K562 (cell line): ENCODE results near the gene GTF2I. TPM values are rescaled to one million over a fixed set of nuclear protein-coding genes. Genes with fewer than 3 reads are reported as not detected.

Experiments used
- ATAC-seq: fragments of 200-7000 bp; cut with Tn5 transposase; 3 replicates; pipeline ENCODE4 v1.9.1; 2020; ENCODE audit warnings: moderate library complexity
- BruUV-seq: library from RNA; stranded (reverse); fragments of 400-500 nt; replicated peaks from 2 replicates; lab custom pipeline; 2021; lab: Mats Ljungman, UMichigan
- CTCF ChIA-PET: fragments of 300-600 bp; formaldehyde crosslinking; extraction: SDS; loops from one replicate; lab custom pipeline; 2021; ENCODE audit warnings: low intra/inter-chr PET ratio; lab: Yijun Ruan, JAX
- POLR2A ChIA-PET: fragments of 300-600, 350-650 bp; sonication (Branson Sonifier 250); formaldehyde crosslinking; extraction: SDS; loops from one replicate; lab custom pipeline; 2021; ENCODE audit warnings: antibody characterized with exemption, inconsistent platforms; lab: Yijun Ruan, JAX
- DNase-seq, 4 experiments: peaks; one replicate each; pipeline versions ENCODE4 v3.0.0 to v3.0.0-alpha.2; 2011 to 2018; ENCODE audit warnings: low spot score in 3 of 4, mixed read lengths in 3 of 4; ENCODE audit errors: extremely low read depth in 1 of 4
- FAIRE-seq: peaks from 2 replicates; lab custom pipeline; 2011; peaks lifted over from hg19 to GRCh38; lab: Jason Lieb, UNC
- H2AFZ ChIP-seq: 2 replicates; pipeline ENCODE4 v1.6.0; 2011; ENCODE audit warnings: low read depth, low read length, control low read depth, inconsistent platforms
- H3K27ac ChIP-seq: fragments of 200-600 bp; 3 replicates; pipeline ENCODE4 v1.8.0; 2011; ENCODE audit warnings: low read depth, mild to moderate bottlenecking, control low read depth, inconsistent platforms, low read length, moderate library complexity, mixed read lengths; ENCODE audit errors: extremely low read depth
- H3K27me3 ChIP-seq, 2 experiments: fragments of 300-600 bp in 1 of 2; 2 replicates in 1 of 2; 3 replicates in 1 of 2; pipeline versions ENCODE4 v1.6.0 to v1.8.0; 2011; ENCODE audit warnings: inconsistent platforms in 2 of 2, low read length in 2 of 2, mild to moderate bottlenecking in 1 of 2, mixed read lengths in 1 of 2, moderate library complexity in 1 of 2; ENCODE audit not compliant: control insufficient read depth in 2 of 2, insufficient read depth in 2 of 2
- H3K36me3 ChIP-seq: fragments of 300-600 bp; 3 replicates; pipeline ENCODE4 v1.8.0; 2011; ENCODE audit warnings: mild to moderate bottlenecking, low read length, inconsistent platforms; ENCODE audit not compliant: control insufficient read depth, insufficient read depth
- H3K4me1 ChIP-seq, 2 experiments: fragments of 200-600 bp in 1 of 2; replicated peaks in 1 of 2; 2 replicates in 1 of 2; 3 replicates in 1 of 2; pipeline versions ENCODE4 v1.5.1 to v1.8.0; 2011; ENCODE audit warnings: inconsistent platforms in 2 of 2, low read length in 2 of 2, mild to moderate bottlenecking in 1 of 2, mixed read lengths in 1 of 2, moderate library complexity in 1 of 2; ENCODE audit not compliant: control insufficient read depth in 2 of 2, insufficient read depth in 2 of 2
- H3K4me2 ChIP-seq: 2 replicates; pipeline ENCODE4 v1.6.1; 2011; ENCODE audit warnings: low read length, control low read depth, inconsistent platforms, mixed read lengths; ENCODE audit not compliant: insufficient read depth
- H3K4me3 ChIP-seq: fragments of 200-600 bp; sonication (generic), shearing (Covaris generic); 2 replicates; pipeline ENCODE4 v1.5.1; 2016; ENCODE audit warnings: control low read depth, inconsistent platforms
- H3K79me2 ChIP-seq: fragments of 200-600 bp; 3 replicates; pipeline ENCODE4 v1.8.0; 2011; ENCODE audit warnings: low read length, inconsistent platforms; ENCODE audit not compliant: control insufficient read depth, insufficient read depth
- H3K9ac ChIP-seq, 2 experiments: 2 replicates each; pipeline versions ENCODE4 v1.6.0 to v1.6.1; 2011; ENCODE audit warnings: low read depth in 2 of 2, low read length in 2 of 2, control low read depth in 1 of 2, inconsistent platforms in 1 of 2, mild to moderate bottlenecking in 1 of 2, mixed read lengths in 1 of 2; ENCODE audit not compliant: insufficient read depth in 1 of 2
- H3K9me1 ChIP-seq: one replicate; pipeline ENCODE4 v1.6.0; 2011; ENCODE audit warnings: inconsistent platforms, mild to moderate bottlenecking, low read length, moderate library complexity; ENCODE audit not compliant: control insufficient read depth, insufficient read depth
- H3K9me3 ChIP-seq: replicated peaks from 2 replicates; pipeline ENCODE4 v1.5.1; 2011; ENCODE audit warnings: low read depth, low read length, inconsistent platforms; ENCODE audit not compliant: control insufficient read depth, insufficient read depth
- H4K20me1 ChIP-seq: replicated peaks from 2 replicates; pipeline ENCODE4 v1.6.1; 2011; ENCODE audit warnings: low read length, inconsistent platforms, mixed read lengths; ENCODE audit not compliant: control insufficient read depth, insufficient read depth
- DPF2 ChIP-seq: fragments of 450-650 bp; IDR thresholded peaks from 2 replicates; pipeline ENCODE4 v1.6.1; 2016
- GABPA ChIP-seq: fragments of 200-800 bp; sonication (Bioruptor generic); conservative IDR thresholded peaks from 2 replicates; pipeline ENCODE4 v1.6.1; 2016; ENCODE audit warnings: low read depth, missing genetic modification characterization, missing compliant biosample characterization
- KAT8 ChIP-seq: fragments of 450-650 bp; IDR thresholded peaks from 2 replicates; pipeline ENCODE4 v1.6.1; 2016; ENCODE audit warnings: low read depth, mild to moderate bottlenecking
- KLF16 ChIP-seq: IDR thresholded peaks from 2 replicates; pipeline ENCODE4 v1.6.1; 2016; ENCODE audit warnings: antibody characterized with exemption
- NFYB ChIP-seq: IDR thresholded peaks from 2 replicates; pipeline ENCODE4 v1.6.1; 2011; ENCODE audit warnings: mild to moderate bottlenecking, moderate library complexity; ENCODE audit not compliant: insufficient read length; ENCODE audit errors: extremely low read depth
- SAP30 ChIP-seq: fragments of 200-600 bp; sonication (generic); IDR thresholded peaks from 2 replicates; pipeline ENCODE4 v1.6.1; 2012; ENCODE audit warnings: borderline replicate concordance, low read depth, mild to moderate bottlenecking, moderate library complexity, low read length, control low read depth, inconsistent platforms; ENCODE audit not compliant: insufficient read depth, poor library complexity, severe bottlenecking
- ZBTB1 ChIP-seq: sonication (generic); formaldehyde crosslinking; IDR thresholded peaks from 2 replicates; pipeline ENCODE4 v1.8.1; 2023; ENCODE audit warnings: missing genetic modification reagents, low read depth, mild to moderate bottlenecking, borderline replicate concordance
- WGBS: fragments of 100-300 bp; shearing (Covaris generic); methylation state at CpG from one replicate; pipeline ENCODE4 v1.1.6; 2016; ENCODE audit warnings: low coverage, mixed read lengths; ENCODE audit not compliant: insufficient coverage; ENCODE audit errors: missing lambda C conversion rate; 5-methylcytosine and 5-hydroxymethylcytosine counted together
- in situ Hi-C: fragments of 300-500 bp; cut with MboI; formaldehyde crosslinking; loops from 4 replicates; pipeline ENCODE4 v1.15.0; 2018; ENCODE audit warnings: inconsistent platforms, mixed read lengths
- intact Hi-C: fragments of 100-400 bp; cut with micrococcal nuclease; formaldehyde crosslinking; loops from 2 replicates; pipeline ENCODE4 v1.14.2; 2022
- polyA plus RNA-seq, 8 experiments: library from polyadenylated mRNA; depleted of rRNA in 4 of 8; stranded (reverse) in 5 of 8; unstranded in 3 of 8; fragments of >200 nt; fragmentation: Nextera tagmentation in 2 of 8; fragmentation: Illumina TruSeq in 1 of 8; extraction: Ambion mirVana in 2 of 8; extraction: Trizol in 1 of 8; gene quantifications; 2 replicates each; pipeline versions ENCODE4 v1.2.1 to v1.2.3, GENCODE V29; 2011 to 2014; ENCODE audit warnings: inconsistent platforms in 1 of 8, missing spikeins in 1 of 8
- total RNA-seq, 7 experiments: library from RNA; depleted of rRNA in 6 of 7; stranded (reverse); fragments of >200 nt in 6 of 7; fragmentation: Illumina TruSeq in 2 of 7; extraction: Trizol in 2 of 7; gene quantifications; 2 replicates each; pipeline versions ENCODE4 v1.2.1 to v1.2.3, GENCODE V29; 2011 to 2021; ENCODE audit warnings: low replicate concordance in 1 of 7
- TF ChIP-seq, protein P1 (sequence below), 2 experiments: fragments of 250-450 bp in 1 of 2; fragments of 450-650 bp in 1 of 2; sonication (Bioruptor Pico) in 1 of 2; IDR thresholded peaks; 2 replicates each; pipeline versions ENCODE4 v1.6.1 to v1.8.0; 2016 to 2021; ENCODE audit warnings: mild to moderate bottlenecking in 2 of 2, moderate library complexity in 2 of 2, missing compliant biosample characterization in 1 of 2, missing genetic modification characterization in 1 of 2
- TF ChIP-seq, protein P2 (sequence below): sonication (generic); formaldehyde crosslinking; IDR thresholded peaks from 2 replicates; pipeline ENCODE4 v1.8.0; 2022; ENCODE audit warnings: missing genetic modification reagents, mild to moderate bottlenecking, moderate library complexity, borderline replicate concordance
- TF ChIP-seq, protein P3 (sequence below): fragments of 250-450 bp; sonication (Bioruptor Pico); IDR thresholded peaks from 2 replicates; pipeline ENCODE4 v1.4.0; 2020; ENCODE audit warnings: mild to moderate bottlenecking, moderate library complexity

Gene GTF2I
- total and polyA plus RNA-seq, 9 of the 15 experiments (the other 6 are each of a cell fraction or from before 2014, with no cell fraction given): 8.4 to 161 (median 90.0) TPM

DNA sequence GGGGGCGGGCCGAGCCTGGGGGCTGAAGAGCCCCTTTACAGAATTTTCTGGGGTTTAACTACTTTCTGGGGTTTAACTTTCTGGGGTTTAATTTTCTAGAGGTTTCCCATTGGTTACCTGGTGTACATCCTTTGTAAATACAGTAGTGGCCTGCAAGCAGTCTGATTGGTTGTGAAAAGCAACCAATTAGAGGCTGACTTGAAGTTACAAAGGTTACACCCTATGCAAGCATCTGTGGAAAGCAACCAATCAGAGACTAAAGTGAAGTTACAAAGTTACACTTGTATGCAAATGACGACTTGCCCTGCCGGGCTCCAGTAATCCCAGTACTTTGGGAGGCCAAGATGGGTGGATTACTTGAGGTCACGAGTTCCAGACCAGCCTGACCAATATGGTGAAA lies 27.4 kb downstream of the GTF2I start:
- WGBS: 91% methylated on average over 5 of the region's 5 CpGs
- Histone ChIP-seq H4K20me1 (no peaks in the 10 kb centered on the region), H3K4me2 (no peak overlapping the region), H3K9me1 (no peaks in the 10 kb centered on the region), H2AFZ (no peak overlapping the region), H3K9me3 (no peaks in the 10 kb centered on the region), H3K27ac (no peak overlapping the region), H3K27me3 (no peaks in the 10 kb centered on the region), H3K9ac (no peak overlapping the region), H3K4me3 (no peak overlapping the region), H3K4me1 (peaks cover 4 to 9% of the 10 kb centered on the region in 2 experiments; a peak in 4 of 5 replicates), H3K79me2 (peaks cover 81% of the 10 kb centered on the region), H3K36me3 (peaks cover 21% of the 10 kb centered on the region; the same call in 2 of the 3 replicates)
- TF ChIP-seq NFYB: peak; percentile 6
- TF ChIP-seq, protein P1, sequence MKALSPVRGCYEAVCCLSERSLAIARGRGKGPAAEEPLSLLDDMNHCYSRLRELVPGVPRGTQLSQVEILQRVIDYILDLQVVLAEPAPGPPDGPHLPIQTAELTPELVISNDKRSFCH (CRISPR knock-in tag; IDR thresholded peaks at IDR 0.05): no peak
- TF ChIP-seq, protein P1 (tag; IDR thresholded peaks at IDR 0.05): no peak
- intact Hi-C loops: no loop called here
- DNase-seq (no peak), ATAC-seq (peak; percentile 57), FAIRE-seq (no peak)
- ChIA-PET POLR2A (no interaction called here), CTCF (no interaction called here)
- BruUV-seq: no TSS peak
- in situ Hi-C loops: loop anchor here (25.0 kb wide), 1 partner anchor 402 kb away; the partner anchor contains the start of gene GTF2IRD2B

DNA sequence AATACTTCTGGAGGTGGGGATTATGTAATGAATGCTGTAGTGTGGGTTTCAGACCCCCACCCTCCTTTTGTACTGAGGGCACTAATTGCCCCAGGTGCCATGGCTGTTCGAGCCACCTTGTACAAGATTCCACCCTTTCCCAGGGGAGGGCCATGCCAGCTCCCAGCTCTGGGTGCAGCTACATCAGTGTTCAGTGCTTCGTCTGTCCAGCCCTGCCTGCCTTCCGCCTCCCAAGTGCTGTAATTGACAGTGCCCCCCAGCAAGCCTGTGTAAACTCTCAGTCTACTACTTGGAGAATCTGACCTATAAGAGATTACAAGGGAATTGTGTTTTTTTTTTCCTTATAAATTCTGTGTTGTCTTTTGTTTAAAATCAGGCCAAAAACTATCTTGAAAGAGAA lies 33.0 kb downstream of the GTF2I start:
- no peaks in the 10 kb centered on the region for H4K20me1 ChIP-seq
- ATAC-seq (no peak), FAIRE-seq (no peak), DNase-seq (no peak)
- H3K9me1 ChIP-seq: no peaks in the 10 kb centered on the region
- no peaks in the 10 kb centered on the region for H3K27me3 ChIP-seq
- intact Hi-C loops: no loop called here
- POLR2A ChIA-PET: no interaction called here
- H3K79me2 ChIP-seq: peaks cover 32% of the 10 kb centered on the region
- no peaks in the 10 kb centered on the region for H3K9me3 ChIP-seq
- H3K36me3 ChIP-seq: peaks cover 67% of the 10 kb centered on the region
- in situ Hi-C loops: loop anchor here (25.0 kb wide), 1 partner anchor 397 kb away; the partner anchor contains the start of gene GTF2IRD2B
- no peak overlapping the region for H3K4me3 ChIP-seq
- 98% methylated on average over 3 of the region's 3 CpGs for WGBS
- no peak overlapping the region for H3K4me2 ChIP-seq
- CTCF ChIA-PET: no interaction called here
- no peak overlapping the region for H3K9ac ChIP-seq
- H3K27ac ChIP-seq: no peak overlapping the region
- H2AFZ ChIP-seq: no peak overlapping the region
- BruUV-seq: no TSS peak
- H3K4me1 ChIP-seq: peaks cover 0 to 4% of the 10 kb centered on the region in 2 experiments; a peak in 1 of 5 replicates
- TF ChIP-seq SAP30 (no peak), GABPA (no peak), KAT8 (no peak), KLF16 (no peak), DPF2 (no peak), ZBTB1 (no peak)
- TF ChIP-seq, protein P2, sequence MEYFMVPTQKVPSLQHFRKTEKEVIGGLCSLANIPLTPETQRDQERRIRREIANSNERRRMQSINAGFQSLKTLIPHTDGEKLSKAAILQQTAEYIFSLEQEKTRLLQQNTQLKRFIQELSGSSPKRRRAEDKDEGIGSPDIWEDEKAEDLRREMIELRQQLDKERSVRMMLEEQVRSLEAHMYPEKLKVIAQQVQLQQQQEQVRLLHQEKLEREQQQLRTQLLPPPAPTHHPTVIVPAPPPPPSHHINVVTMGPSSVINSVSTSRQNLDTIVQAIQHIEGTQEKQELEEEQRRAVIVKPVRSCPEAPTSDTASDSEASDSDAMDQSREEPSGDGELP (CRISPR knock-in tag): no peak
- TF ChIP-seq, protein P3, sequence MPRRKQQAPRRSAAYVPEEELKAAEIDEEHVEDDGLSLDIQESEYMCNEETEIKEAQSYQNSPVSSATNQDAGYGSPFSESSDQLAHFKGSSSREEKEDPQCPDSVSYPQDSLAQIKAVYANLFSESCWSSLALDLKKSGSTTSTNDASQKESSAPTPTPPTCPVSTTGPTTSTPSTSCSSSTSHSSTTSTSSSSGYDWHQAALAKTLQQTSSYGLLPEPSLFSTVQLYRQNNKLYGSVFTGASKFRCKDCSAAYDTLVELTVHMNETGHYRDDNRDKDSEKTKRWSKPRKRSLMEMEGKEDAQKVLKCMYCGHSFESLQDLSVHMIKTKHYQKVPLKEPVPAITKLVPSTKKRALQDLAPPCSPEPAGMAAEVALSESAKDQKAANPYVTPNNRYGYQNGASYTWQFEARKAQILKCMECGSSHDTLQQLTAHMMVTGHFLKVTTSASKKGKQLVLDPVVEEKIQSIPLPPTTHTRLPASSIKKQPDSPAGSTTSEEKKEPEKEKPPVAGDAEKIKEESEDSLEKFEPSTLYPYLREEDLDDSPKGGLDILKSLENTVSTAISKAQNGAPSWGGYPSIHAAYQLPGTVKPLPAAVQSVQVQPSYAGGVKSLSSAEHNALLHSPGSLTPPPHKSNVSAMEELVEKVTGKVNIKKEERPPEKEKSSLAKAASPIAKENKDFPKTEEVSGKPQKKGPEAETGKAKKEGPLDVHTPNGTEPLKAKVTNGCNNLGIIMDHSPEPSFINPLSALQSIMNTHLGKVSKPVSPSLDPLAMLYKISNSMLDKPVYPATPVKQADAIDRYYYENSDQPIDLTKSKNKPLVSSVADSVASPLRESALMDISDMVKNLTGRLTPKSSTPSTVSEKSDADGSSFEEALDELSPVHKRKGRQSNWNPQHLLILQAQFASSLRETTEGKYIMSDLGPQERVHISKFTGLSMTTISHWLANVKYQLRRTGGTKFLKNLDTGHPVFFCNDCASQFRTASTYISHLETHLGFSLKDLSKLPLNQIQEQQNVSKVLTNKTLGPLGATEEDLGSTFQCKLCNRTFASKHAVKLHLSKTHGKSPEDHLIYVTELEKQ (CRISPR knock-in tag): no peak
